ENCODE data around the gene ZNF837.

DNA sequence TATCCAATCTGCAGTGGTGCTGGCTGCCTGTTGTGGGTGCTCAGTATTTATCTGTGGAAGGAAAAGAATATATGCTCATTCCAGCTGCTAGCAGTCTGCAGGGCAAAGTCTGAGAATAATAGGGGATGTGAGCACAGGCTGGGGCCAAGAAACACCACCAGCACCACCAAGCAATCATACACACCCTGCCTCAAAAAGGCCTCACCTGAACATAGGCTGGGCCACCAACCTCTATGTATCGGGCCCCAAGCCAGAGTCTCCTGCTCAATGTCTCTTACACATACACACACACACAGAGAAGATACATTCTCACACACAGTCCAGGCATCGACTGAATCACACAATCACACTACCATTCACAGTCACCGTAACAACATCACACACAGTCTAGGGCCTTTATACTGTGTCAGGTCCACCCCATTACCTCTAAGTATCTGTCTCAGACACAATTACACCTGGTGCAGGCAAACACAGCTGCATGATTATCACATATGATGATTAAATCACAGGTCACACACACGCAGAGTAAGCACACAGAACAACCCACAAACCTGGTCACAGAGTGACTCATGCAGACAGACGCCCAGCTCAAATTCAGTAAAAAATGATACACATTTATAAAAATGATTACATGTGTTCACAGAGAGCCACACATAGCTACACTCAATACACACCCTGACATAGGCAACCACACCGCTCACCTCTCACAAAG is 55.4 kb downstream of the ZNF837 start:
- TF ChIP-seq EZH2 (IDR thresholded peaks at IDR 0.05; ENCODE audit: low read length, missing control alignments): no peak
- TF ChIP-seq, protein P1, sequence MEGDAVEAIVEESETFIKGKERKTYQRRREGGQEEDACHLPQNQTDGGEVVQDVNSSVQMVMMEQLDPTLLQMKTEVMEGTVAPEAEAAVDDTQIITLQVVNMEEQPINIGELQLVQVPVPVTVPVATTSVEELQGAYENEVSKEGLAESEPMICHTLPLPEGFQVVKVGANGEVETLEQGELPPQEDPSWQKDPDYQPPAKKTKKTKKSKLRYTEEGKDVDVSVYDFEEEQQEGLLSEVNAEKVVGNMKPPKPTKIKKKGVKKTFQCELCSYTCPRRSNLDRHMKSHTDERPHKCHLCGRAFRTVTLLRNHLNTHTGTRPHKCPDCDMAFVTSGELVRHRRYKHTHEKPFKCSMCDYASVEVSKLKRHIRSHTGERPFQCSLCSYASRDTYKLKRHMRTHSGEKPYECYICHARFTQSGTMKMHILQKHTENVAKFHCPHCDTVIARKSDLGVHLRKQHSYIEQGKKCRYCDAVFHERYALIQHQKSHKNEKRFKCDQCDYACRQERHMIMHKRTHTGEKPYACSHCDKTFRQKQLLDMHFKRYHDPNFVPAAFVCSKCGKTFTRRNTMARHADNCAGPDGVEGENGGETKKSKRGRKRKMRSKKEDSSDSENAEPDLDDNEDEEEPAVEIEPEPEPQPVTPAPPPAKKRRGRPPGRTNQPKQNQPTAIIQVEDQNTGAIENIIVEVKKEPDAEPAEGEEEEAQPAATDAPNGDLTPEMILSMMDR (conservative IDR thresholded peaks at IDR 0.05 in 1 of 2, IDR thresholded peaks at IDR 0.05 in 1 of 2; ENCODE audit: low read depth in 1 of 2, low read length in 2 of 2): no peak
